HG02870 (cell line): ENCODE data around the gene MCAM.

ENCODE experiments used
- ATAC-seq: cut with Tn5 transposase; IDR thresholded peaks from one replicate; pipeline ENCODE4 v1.9.1; 2021; ENCODE audit warnings: mild to moderate bottlenecking, moderate library complexity; ENCODE audit not compliant: unreplicated experiment

The MCAM gene, protein sequence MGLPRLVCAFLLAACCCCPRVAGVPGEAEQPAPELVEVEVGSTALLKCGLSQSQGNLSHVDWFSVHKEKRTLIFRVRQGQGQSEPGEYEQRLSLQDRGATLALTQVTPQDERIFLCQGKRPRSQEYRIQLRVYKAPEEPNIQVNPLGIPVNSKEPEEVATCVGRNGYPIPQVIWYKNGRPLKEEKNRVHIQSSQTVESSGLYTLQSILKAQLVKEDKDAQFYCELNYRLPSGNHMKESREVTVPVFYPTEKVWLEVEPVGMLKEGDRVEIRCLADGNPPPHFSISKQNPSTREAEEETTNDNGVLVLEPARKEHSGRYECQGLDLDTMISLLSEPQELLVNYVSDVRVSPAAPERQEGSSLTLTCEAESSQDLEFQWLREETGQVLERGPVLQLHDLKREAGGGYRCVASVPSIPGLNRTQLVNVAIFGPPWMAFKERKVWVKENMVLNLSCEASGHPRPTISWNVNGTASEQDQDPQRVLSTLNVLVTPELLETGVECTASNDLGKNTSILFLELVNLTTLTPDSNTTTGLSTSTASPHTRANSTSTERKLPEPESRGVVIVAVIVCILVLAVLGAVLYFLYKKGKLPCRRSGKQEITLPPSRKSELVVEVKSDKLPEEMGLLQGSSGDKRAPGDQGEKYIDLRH

DNA sequence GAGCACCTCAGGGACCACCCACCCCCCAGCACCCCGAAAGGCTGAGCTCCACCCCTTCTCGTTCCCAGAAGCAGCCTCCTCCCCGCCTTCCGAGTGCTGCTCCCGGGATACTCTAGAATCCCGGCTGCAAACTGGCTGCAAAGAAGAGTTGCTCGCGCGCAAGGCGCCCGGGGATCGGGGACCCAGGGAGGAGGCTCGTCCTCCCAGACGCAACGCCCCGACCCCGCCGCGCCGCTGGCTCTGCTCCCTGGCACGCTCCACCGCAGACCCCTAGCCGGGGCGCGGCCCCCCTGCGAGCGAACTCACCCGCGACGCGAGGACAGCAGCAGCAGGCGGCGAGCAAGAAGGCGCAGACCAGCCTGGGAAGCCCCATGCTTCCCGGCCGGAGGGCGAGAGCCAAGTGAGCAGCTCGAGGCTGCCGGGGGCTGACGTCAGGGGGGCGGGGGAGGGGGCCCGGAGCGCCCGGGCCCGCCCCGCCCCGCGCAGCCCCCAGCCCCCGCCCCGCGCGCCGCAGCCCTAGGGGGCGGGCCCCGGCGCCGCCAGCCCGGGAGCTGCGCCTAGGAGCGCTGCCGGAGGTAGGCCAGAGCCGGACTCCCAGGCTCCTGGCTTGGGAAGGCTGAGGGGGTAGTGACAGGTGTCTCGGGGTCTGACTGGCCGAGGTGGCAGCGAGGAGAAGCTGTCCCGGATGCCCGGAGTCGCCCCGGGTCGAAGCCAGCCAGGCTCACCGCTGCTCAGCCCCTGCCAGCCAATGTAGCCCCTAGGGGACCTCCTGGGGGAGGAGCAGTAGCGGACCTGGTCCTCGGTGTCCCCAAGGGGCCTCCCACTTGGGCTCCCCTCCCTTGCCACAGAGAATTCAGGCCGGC is at the start of gene MCAM:
Gene MCAM, minus strand, starts transcription at position 402 of the 863 bp plus-strand sequence. Its CDS starts 29 bp downstream, at position 373.
- ATAC-seq: no peak

DNA sequence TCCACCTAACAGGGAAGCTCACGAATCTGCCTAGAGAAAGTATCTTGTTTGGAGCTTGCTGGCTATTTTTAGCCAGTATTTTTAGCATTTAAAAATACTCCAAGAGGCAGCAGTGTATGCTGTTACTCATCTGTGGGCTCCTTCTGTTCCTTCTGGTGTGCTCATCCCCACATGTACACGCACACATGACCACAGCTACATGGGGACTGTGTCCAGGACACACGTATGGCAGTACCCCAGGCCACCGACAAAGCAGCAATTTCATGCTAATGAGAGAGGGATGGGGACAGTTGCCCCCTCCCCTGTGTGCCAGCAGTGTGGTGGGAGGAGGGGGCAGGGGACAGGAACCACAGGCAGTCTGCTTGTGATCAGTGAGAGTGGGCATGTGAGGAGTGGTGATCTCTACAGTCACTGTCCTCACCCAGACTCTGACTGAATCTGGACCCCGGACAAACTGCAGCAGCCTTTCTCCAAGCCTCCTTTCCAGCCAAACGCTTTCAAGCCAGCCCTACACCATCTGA is 48.2 kb upstream of the MCAM start:
- ATAC-seq: no peak

DNA sequence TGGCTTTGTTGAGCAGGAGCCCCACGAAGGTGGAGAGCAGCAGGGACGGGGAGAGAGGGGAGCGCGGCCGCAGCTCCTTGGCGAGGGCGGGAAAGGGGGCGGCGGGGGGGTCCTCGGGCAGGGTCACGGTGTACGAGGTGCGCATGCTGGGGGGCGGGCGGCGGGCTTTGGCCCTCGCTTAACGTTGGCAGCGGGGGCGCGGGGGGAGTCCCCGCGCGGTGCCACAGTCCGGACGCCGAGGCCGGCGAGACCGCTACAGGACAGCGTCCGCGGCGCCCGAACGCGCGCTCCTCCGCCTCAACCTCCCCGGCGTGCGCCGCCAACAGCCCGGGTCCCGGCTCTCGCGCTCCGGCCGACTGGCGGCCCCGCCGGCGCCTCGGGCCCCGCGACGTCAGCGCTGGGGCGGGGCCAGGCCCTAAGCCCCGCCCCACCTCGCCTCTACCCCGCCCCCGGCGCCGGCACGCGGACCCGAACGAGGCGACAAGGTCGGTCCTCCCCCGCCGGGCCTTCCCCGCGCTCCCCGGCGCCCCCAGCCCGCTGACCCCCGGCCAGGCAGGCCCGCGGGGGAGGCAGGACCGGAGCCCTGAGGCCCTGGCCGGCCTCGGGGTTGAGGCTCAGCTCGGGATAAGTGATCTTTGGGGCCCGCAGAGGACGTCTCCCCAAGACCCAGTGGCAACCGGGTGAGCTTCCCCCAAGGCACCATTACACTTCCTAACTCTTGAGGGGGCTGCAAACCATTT is 47.1 kb upstream of the MCAM start:
- no peak for ATAC-seq

DNA sequence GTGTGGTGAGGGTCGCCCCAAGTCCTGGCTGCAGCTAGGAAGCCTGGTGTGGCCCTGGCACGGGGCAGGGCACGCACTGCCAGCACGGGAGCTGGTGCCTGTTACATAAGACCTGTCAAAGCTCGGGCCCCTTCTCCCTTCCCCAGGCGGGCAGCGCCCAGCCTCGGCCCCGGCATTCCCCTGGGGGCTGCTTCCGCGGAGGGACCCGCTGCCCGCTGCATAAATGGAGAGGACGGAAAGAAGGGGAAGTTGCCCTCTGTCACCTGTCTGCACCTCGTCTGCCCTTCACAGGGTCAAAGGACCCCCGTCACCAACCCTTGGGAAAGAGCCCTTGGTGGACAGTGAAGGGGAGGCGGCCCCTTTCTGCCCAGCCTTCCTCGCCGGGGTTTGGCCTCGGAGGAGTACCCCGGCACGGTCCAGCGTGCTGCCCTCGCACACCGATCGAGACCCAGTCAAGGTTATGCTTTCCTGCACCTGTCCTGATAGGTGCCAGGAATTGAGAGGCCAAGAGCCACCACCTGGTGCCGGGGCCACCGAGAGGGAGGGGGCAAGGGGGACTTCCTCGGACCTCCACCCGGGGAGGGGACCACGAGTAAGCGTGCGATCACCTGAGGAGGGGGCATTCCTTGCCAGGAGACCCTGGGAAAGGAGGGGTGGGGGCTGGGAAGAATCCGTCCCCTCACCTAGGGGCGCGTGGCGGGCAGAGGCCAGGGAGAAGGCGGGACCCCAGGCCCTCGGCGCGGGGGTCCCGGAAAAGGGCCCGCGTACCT is 46.3 kb upstream of the MCAM start:
- ATAC-seq: no peak

DNA sequence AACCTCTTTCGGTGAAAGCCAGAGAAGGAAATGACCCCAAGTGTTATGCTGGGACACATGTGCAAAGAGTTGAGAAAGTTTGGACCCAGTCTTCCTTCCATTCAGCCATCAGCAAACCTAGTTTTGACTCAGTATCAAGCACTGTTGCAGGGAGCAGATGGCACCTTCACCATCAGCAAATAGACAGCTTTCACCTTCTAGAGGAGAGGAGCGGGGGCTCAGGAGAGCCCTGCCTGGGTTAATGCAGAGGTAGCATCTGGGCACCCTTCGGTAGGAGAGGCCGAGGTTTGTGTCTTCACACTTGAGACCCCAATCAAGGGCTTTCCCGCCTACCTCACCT is 45.8 kb upstream of the MCAM start:
- no peak for ATAC-seq

DNA sequence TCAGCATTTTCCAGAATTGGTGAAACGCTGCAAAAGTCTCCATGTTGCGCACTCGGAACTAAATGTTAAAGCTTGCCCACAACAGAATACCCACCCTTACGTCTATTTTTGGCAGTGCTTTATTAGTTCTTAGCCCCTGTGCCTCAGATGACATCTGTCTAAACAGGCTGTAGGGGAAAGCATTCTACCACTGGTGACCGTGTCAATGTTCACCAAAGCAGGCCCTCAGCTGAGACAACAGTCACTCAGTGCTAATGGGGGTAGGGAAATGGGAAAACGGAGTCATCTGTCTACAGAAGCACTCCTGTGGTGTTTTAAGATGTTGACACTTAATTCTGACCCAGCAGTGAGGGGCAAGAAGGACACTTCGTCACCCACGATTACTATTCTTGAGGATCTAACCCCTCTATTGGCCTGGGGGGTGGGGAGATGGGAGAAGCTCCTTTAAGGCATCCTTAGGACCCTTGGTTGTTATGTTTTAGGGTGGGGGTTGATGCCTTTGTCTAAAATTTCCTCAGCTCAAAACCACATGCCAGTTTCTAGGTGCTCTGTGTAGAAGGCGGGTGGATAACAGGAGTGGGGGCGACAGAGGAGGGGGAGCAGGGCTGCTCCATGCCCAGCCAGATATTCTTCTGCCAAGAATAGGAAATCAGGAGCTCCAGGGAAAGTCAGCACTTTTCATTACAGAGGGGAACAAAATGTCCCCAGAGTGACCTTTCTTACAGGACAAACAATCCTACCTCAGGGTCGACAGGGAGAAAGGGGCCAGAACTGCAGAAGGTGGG is 45.2 kb upstream of the MCAM start:
- ATAC-seq: no peak

DNA sequence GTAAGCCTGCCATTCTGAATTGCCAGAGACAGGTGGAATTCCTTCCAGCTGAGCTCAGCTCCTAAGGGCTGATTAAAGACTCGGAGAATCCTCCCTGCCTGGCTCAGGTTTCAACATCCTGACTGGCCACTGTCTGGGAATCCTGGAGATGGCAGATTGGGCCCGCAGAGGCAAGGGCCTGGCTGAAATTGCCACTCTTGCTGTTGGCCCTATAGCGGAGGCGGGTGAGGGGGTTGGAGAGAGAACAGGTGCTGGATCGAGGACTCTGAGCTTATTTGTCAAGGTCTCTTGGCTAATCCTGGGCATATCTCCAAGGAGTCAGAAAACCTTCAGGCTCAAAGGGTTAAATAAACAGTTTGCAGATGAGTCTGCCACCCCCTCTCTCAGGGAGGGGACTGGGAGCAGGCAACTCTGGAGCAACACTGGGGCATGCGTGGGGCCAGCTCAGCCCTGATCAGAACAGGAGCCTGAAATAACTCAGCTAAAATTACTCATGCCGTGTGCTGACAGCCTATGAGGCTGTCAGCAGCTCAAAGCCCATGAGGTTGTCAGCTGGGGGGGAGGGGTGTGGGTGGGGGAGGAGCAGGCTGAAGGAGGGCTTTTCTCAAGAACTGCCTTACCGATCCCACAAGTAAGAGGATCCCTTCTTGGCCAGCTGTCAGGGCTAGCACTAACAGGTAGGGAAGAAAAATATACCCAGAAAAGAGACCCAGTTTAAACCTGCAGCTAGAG is 44.3 kb upstream of the MCAM start:
- ATAC-seq: no peak

DNA sequence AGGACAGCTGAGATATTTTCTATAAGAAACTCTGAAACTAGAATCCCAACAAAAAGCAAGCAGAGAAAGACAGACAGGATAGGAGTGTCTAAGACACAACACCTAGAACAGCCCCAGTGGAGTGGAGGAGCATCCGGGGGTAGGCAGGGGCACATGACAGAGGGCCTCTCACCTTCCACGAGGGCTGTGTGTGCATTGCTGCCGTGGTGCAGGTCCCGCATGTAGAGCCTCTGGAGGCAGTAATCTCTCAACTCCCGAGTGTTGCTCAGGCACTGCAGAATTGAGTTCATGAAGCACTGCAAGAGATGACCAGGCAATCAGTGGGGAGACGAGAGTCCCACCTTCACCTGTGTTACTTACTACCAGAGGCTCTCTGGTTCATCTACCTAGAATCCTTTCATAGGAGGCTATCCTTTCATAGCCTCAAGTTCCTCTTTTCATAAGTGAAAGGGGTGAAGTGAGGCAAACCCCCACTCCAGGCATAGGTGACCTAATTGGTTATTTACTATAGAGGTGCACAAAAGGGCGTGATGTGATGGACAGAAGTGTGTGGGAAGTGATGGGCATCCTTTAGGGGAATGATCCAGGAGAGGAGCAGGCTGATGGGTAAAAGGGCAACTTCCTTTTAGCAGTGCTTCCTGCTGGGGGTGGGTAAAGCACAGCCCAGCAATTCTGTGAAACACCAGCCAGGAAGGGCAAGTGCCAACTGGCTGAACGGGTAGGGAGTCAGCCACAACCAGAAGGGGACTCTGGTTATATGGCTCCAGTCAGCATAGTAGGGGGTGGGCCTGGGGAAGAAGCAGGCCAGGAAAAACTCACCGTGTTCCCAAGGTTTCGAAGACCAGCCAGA is 42.7 kb upstream of the MCAM start:
- ATAC-seq: no peak

DNA sequence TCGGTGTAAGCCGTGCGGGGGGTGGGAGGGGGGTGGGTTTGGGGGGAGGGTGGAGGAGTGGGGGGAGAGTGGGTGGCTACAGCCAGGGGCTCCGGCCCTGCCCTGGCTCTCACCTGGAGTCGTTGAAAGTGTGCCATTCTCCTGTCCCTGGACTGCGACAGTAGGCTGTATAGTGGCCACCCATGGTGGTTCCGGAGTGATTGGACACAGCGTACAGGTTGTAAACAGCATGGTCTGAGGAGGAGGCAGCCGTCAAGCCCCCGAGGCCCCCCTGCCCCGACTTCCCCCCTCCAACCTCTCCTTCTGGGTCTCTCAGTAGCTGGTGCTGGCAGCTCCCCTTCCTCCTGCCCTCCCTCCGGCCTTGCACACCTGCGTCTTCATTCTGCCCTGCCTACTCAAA is 40.1 kb upstream of the MCAM start:
- ATAC-seq: no peak

DNA sequence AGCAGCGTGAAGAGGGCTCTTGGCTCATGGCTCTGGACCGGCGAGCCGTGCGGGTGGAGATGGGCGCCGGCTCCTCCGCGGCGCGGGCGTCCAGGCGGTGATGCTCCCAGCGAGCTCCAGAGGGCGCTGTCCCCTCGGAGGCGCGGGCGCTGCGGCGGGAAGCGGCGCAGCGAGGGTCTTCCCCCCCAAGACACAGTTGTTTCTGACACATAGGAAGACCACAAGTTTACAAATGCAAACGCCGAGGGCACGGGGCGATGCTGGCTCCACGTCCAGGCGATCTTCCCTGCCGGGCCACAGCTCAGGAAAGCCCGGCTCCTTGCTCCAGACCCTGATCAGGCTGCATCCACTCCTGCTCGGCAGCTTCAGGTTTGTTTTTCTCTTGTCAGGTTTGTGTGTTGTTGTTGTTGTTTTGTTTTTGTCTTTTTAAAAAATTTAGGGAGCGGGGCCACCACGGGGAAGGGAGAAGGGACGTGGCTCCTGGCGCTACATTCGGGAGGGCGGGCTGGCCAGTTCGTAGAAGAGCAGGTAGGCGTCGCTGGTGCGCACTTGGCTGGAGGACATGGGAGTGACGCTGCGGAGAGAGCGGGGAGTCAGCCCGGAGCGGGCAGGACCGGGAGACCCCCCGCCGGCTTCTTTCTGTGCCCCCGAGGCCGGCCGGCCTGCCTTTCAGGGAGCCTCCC is 39.6 kb upstream of the MCAM start:
- peak; percentile 63 for ATAC-seq

DNA sequence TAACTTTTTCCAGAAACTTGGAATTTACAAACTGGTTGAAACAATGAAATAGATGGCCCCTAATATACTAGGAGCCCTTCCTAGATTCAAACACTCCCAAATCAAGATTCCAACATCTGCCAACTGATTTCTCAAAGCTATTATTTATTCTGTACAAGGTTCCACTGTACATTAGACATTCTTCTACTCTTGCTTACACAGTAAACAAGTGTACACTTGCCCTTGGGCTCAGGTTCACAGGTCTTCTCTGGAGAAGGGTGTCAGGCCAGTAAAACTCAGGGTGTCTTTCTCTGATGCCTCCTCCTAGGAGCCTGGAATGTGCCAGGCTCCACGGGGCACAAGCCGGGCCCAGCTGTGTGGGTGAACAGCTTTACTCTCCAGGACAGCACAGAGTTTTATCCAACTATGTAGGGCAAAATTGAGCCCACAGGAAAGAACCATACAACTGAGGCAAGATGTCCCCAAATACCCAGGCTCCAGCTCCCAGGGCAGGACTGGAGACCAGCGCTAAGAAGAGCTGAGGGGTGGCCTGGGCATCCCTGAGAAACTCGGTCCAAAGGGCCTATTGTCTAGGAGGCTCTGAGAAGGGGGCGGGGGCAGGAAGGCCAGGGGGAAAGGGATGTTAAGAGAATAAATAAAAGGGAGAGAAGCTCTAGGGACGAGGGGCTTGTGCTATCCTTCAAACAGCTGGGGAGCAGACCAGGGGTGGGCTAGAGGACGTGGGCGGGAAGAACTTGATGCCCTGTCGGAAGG is 38.3 kb upstream of the MCAM start:
- no peak for ATAC-seq

DNA sequence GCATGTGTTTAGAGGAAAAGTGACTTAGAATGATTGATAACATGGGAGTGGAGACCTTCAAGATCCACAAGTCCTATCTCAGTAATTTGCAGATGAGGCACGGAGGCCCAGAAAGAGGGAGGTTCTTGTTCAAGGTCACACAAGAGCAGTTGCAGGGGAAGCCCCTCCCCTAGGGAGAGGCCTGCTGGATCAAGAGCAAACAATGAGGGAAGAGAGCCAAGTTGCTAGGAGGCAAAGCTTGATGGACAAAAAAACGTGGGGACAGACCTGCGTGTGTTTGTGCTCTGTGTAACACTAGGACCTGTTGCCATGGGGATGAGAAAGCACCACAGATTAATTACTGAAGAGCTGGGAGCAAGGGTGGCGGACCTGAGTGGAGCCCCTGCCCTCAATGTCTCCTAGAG is 35.9 kb upstream of the MCAM start:
- ATAC-seq: no peak

DNA sequence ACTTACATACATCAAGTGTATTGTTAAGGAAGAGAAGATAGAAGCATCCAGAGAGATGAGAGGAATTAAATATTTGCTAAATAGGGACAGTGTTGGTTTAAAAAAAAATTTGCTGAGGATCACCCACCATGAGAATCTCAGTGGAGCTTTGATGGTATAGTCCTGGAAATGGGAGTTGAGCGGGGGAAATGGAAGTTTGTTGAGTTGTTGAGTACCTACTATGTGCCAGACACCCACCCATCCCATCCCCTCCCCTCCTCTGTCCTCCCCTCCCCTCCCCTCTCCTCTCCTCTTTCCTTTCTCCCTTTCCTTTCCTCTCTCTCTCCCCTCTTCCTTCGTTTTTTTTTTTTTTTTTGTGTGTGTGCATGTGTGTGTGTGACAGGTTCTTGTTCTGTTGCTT is 34.3 kb upstream of the MCAM start:
- ATAC-seq: no peak

DNA sequence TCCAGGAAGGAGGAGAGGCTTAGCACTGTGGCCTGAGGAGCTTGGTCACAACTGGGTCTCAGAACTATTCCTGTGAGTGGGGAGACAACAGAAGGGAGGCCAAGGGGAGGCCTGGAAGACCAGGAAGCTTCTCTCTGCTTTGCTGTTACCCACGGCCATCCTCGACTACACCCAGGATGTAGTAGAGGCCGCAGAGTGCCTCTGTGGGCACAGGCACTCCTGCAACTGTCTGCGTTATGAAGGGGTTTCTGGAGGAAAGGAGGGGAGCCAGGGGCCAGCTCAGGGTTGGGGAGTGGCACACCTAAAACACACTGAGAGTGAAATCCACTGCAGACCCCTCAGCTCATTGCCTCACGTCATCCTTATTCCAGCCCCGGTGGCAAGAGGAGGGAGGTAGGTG is 33.4 kb upstream of the MCAM start:
- no peak for ATAC-seq

DNA sequence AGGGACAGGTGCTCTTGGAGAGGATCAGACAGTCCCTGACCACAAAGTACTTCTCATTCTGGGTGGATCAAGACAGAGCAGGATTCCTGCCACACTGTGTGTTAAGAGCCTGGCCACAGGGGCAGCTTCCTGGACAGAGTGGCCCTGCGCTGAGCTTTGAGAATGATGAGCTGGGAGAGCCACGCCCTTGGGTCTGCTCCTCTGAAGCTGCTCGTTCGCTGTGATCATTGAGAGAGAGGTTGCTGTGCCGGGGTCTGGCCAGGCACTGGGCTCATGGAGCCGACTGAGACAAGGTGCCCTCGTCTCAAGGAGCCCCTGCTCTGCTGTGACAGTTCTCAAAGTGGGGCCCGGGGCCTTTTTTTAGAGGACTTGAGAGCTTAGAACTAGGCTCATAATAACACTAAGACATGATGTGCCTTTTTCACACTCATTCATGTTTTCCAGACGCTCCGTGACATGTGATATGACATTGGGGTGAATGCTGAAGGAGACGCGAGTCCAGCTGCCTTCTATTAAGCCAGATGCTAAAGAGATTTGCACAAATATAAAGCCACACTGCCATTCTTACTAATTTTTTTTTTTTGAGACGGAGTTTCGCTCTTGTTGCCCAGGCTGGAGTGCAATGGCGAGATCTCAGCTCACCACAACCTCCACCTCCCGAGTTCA is 31.1 kb upstream of the MCAM start:
- no peak for ATAC-seq

DNA sequence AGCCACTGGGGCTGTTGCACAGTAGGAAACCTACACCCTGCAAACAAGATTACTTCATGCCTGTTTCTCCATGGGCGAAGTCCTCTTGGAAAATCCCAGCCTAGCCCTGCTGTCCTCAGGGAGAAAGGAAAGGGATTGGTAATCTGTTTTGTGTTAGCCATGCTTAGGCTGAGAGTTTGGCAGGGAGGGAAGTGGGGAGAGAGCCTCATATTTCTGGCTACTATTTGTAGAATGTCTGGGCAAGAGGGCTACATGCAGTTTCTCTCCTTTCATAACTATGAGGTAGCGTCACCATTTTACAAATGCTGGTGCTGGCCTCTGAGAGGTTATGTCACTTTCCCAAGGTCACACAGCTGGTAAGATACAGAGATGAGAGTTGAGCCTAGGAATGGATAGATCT is 30.3 kb upstream of the MCAM start:
- ATAC-seq: no peak
